ENCODE results near the gene CNTN2.

Gene CNTN2

GRCh38 chr1:205042911-205043806 lies at the start of gene CNTN2:
CNTN2 (plus strand) TSS chr1:205043212; CDS start chr1:205053186, 9,974 bp downstream.
- no peak for DNase-seq (ENCODE audit: low read depth)
- TF ChIP-seq CTCF (conservative IDR thresholded peaks at IDR 0.05; ENCODE audit: low read depth, low read length), result no peak
- H3K4me3 ChIP-seq (ENCODE audit: low read length), result no peak within 1 kb of the TSS

- TF ChIP-seq CTCF (conservative IDR thresholded peaks at IDR 0.05; ENCODE audit: low read depth, low read length), result no peak
- no peak for DNase-seq (ENCODE audit: low read depth)
- H3K4me3 ChIP-seq (ENCODE audit: low read length), result no peak overlapping the region
Measured at GRCh38 chr1:204994086-204994862, 48.7 kb upstream of the CNTN2 start.

GRCh38 chr1:204996981-204997380 lies 46.0 kb upstream of the CNTN2 start:
- no peak for DNase-seq (ENCODE audit: low read depth)
- TF ChIP-seq CTCF (conservative IDR thresholded peaks at IDR 0.05; ENCODE audit: low read depth, low read length), result no peak
- no peak overlapping the region for H3K4me3 ChIP-seq (ENCODE audit: low read length)

GRCh38 chr1:204997591-204998355 lies 45.2 kb upstream of the CNTN2 start:
- no peak overlapping the region for H3K4me3 ChIP-seq (ENCODE audit: low read length)
- no peak for TF ChIP-seq CTCF (conservative IDR thresholded peaks at IDR 0.05; ENCODE audit: low read depth, low read length)
- DNase-seq (ENCODE audit: low read depth), result no peak

GRCh38 chr1:205001162-205001561 lies 41.9 kb upstream of the CNTN2 start:
- no peak for TF ChIP-seq CTCF (conservative IDR thresholded peaks at IDR 0.05; ENCODE audit: low read depth, low read length)
- H3K4me3 ChIP-seq (ENCODE audit: low read length), result no peak overlapping the region
- no peak for DNase-seq (ENCODE audit: low read depth)

- DNase-seq (ENCODE audit: low read depth), result no peak
- no peak overlapping the region for H3K4me3 ChIP-seq (ENCODE audit: low read length)
- TF ChIP-seq CTCF (conservative IDR thresholded peaks at IDR 0.05; ENCODE audit: low read depth, low read length), result no peak
Measured at GRCh38 chr1:205002705-205003104, 40.3 kb upstream of the CNTN2 start.

All from retinal pigment epithelial cell (primary cell).